Upper lobe of left lung (tissue), 4 donors: Measurements from ENCODE around the gene FNDC3B.

ENCODE experiments used
- CTCF ChIP-seq, 6 experiments: fragments of 450-650 bp in 4 of 6; fragments of 200-600 bp in 2 of 6; sonication (generic) in 2 of 6; IDR thresholded peaks; one replicate each; pipeline ENCODE4 v1.5.1; 2016 to 2019; ENCODE audit warnings: antibody characterized with exemption in 6 of 6
- POLR2A ChIP-seq, 4 donors: fragments of 450-650 bp; IDR thresholded peaks; one replicate each; pipeline ENCODE4 v1.5.1; 2016 to 2017; ENCODE audit warnings: antibody characterized with exemption in 4 of 4, mild to moderate bottlenecking in 2 of 4
- POLR2AphosphoS5 ChIP-seq, 2 donors: sonication (generic); formaldehyde crosslinking; IDR thresholded peaks; one replicate each; pipeline ENCODE4 v1.5.1; 2017; ENCODE audit warnings: antibody characterized with exemption in 2 of 2

- no peak for TF ChIP-seq CTCF (IDR thresholded peaks at IDR 0.05)
- no peak for TF ChIP-seq POLR2AphosphoS5 (IDR thresholded peaks at IDR 0.05)
- TF ChIP-seq POLR2A (IDR thresholded peaks at IDR 0.05) = no peak
These were observed 71.8 kb downstream of the FNDC3B start for GRCh38 chr3:172111163-172111562.
